GM18517 (cell line): ENCODE measurements around the gene PLXNB1.

Source experiments
- ATAC-seq: cut with Tn5 transposase; IDR thresholded peaks from one replicate; pipeline ENCODE4 v1.9.1; 2021; ENCODE audit warnings: mild to moderate bottlenecking, moderate library complexity; ENCODE audit not compliant: unreplicated experiment

Gene PLXNB1

GRCh38 chr3:48420561-48420960 is 9.3 kb downstream of the PLXNB1 start:
- ATAC-seq: no peak

GRCh38 chr3:48419597-48419996 is 10.3 kb downstream of the PLXNB1 start:
- ATAC-seq: no peak

- no peak for ATAC-seq
Observed at GRCh38 chr3:48419149-48419548, 10.7 kb downstream of the PLXNB1 start.

- no peak for ATAC-seq
Observed at GRCh38 chr3:48418651-48419050, 11.2 kb downstream of the PLXNB1 start.

GRCh38 chr3:48418140-48418539 is 11.7 kb downstream of the PLXNB1 start:
- ATAC-seq: no peak

- ATAC-seq: no peak
Observed at GRCh38 chr3:48417529-48418108, 12.3 kb downstream of the PLXNB1 start.

GRCh38 chr3:48416546-48416945 is 13.3 kb downstream of the PLXNB1 start:
- no peak for ATAC-seq

GRCh38 chr3:48416091-48416505 is 13.8 kb downstream of the PLXNB1 start:
- ATAC-seq: no peak

- no peak for ATAC-seq
Observed at GRCh38 chr3:48415251-48415953, 14.5 kb downstream of the PLXNB1 start.

GRCh38 chr3:48414376-48415250 is 15.3 kb downstream of the PLXNB1 start:
- ATAC-seq: no peak

- ATAC-seq: no peak
Observed at GRCh38 chr3:48413611-48414010, 16.3 kb downstream of the PLXNB1 start.

GRCh38 chr3:48413086-48413485 is 16.8 kb downstream of the PLXNB1 start:
- no peak for ATAC-seq

- ATAC-seq: no peak
Observed at GRCh38 chr3:48412375-48413001, 17.4 kb downstream of the PLXNB1 start.

GRCh38 chr3:48411606-48412374 is 18.1 kb downstream of the PLXNB1 start:
- ATAC-seq: no peak

- no peak for ATAC-seq
Observed at GRCh38 chr3:48411041-48411588, 18.8 kb downstream of the PLXNB1 start.

- ATAC-seq: no peak
Observed at GRCh38 chr3:48410205-48411040, 19.5 kb downstream of the PLXNB1 start.

GRCh38 chr3:48409291-48410201 is 20.3 kb downstream of the PLXNB1 start:
- ATAC-seq: no peak

GRCh38 chr3:48408823-48409281 is 21.0 kb downstream of the PLXNB1 start:
- ATAC-seq: no peak
